K562 (cell line): ENCODE data around the gene KLHL30. TPM values are rescaled to one million over a fixed set of nuclear protein-coding genes. Genes with fewer than 3 reads are reported as not detected.
A peak's percentile ranks its signal among the peaks of the same experiment; 100 is the strongest.

ENCODE experiments used
- ATAC-seq: fragments of 200-7000 bp; cut with Tn5 transposase; 3 replicates; pipeline ENCODE4 v1.9.1; 2020; ENCODE audit warnings: moderate library complexity
- BruUV-seq: library from RNA; stranded (reverse); fragments of 400-500 nt; replicated peaks from 2 replicates; lab custom pipeline; 2021; lab: Mats Ljungman, UMichigan
- CTCF ChIA-PET: fragments of 300-600 bp; formaldehyde crosslinking; extraction: SDS; loops from one replicate; lab custom pipeline; 2021; ENCODE audit warnings: low intra/inter-chr PET ratio; lab: Yijun Ruan, JAX
- POLR2A ChIA-PET: fragments of 300-600, 350-650 bp; sonication (Branson Sonifier 250); formaldehyde crosslinking; extraction: SDS; loops from one replicate; lab custom pipeline; 2021; ENCODE audit warnings: antibody characterized with exemption, inconsistent platforms; lab: Yijun Ruan, JAX
- DNase-seq, 4 experiments: peaks; one replicate each; pipeline versions ENCODE4 v3.0.0 to v3.0.0-alpha.2; 2011 to 2018; ENCODE audit warnings: low spot score in 3 of 4, mixed read lengths in 3 of 4; ENCODE audit errors: extremely low read depth in 1 of 4
- FAIRE-seq: peaks from 2 replicates; lab custom pipeline; 2011; peaks lifted over from hg19 to GRCh38; lab: Jason Lieb, UNC
- H2AFZ ChIP-seq: 2 replicates; pipeline ENCODE4 v1.6.0; 2011; ENCODE audit warnings: low read depth, low read length, control low read depth, inconsistent platforms
- H3K27ac ChIP-seq: fragments of 200-600 bp; 3 replicates; pipeline ENCODE4 v1.8.0; 2011; ENCODE audit warnings: low read depth, mild to moderate bottlenecking, control low read depth, inconsistent platforms, low read length, moderate library complexity, mixed read lengths; ENCODE audit errors: extremely low read depth
- H3K27me3 ChIP-seq, 2 experiments: fragments of 300-600 bp in 1 of 2; 2 replicates in 1 of 2; 3 replicates in 1 of 2; pipeline versions ENCODE4 v1.6.0 to v1.8.0; 2011; ENCODE audit warnings: inconsistent platforms in 2 of 2, low read length in 2 of 2, mild to moderate bottlenecking in 1 of 2, mixed read lengths in 1 of 2, moderate library complexity in 1 of 2; ENCODE audit not compliant: control insufficient read depth in 2 of 2, insufficient read depth in 2 of 2
- H3K36me3 ChIP-seq: fragments of 300-600 bp; 3 replicates; pipeline ENCODE4 v1.8.0; 2011; ENCODE audit warnings: mild to moderate bottlenecking, low read length, inconsistent platforms; ENCODE audit not compliant: control insufficient read depth, insufficient read depth
- H3K4me1 ChIP-seq, 2 experiments: fragments of 200-600 bp in 1 of 2; replicated peaks in 1 of 2; 2 replicates in 1 of 2; 3 replicates in 1 of 2; pipeline versions ENCODE4 v1.5.1 to v1.8.0; 2011; ENCODE audit warnings: inconsistent platforms in 2 of 2, low read length in 2 of 2, mild to moderate bottlenecking in 1 of 2, mixed read lengths in 1 of 2, moderate library complexity in 1 of 2; ENCODE audit not compliant: control insufficient read depth in 2 of 2, insufficient read depth in 2 of 2
- H3K4me2 ChIP-seq: 2 replicates; pipeline ENCODE4 v1.6.1; 2011; ENCODE audit warnings: low read length, control low read depth, inconsistent platforms, mixed read lengths; ENCODE audit not compliant: insufficient read depth
- H3K4me3 ChIP-seq: fragments of 200-600 bp; sonication (generic), shearing (Covaris generic); 2 replicates; pipeline ENCODE4 v1.5.1; 2016; ENCODE audit warnings: control low read depth, inconsistent platforms
- H3K79me2 ChIP-seq: fragments of 200-600 bp; 3 replicates; pipeline ENCODE4 v1.8.0; 2011; ENCODE audit warnings: low read length, inconsistent platforms; ENCODE audit not compliant: control insufficient read depth, insufficient read depth
- H3K9ac ChIP-seq, 2 experiments: 2 replicates each; pipeline versions ENCODE4 v1.6.0 to v1.6.1; 2011; ENCODE audit warnings: low read depth in 2 of 2, low read length in 2 of 2, control low read depth in 1 of 2, inconsistent platforms in 1 of 2, mild to moderate bottlenecking in 1 of 2, mixed read lengths in 1 of 2; ENCODE audit not compliant: insufficient read depth in 1 of 2
- H3K9me1 ChIP-seq: one replicate; pipeline ENCODE4 v1.6.0; 2011; ENCODE audit warnings: inconsistent platforms, mild to moderate bottlenecking, low read length, moderate library complexity; ENCODE audit not compliant: control insufficient read depth, insufficient read depth
- H3K9me3 ChIP-seq: replicated peaks from 2 replicates; pipeline ENCODE4 v1.5.1; 2011; ENCODE audit warnings: low read depth, low read length, inconsistent platforms; ENCODE audit not compliant: control insufficient read depth, insufficient read depth
- H4K20me1 ChIP-seq: replicated peaks from 2 replicates; pipeline ENCODE4 v1.6.1; 2011; ENCODE audit warnings: low read length, inconsistent platforms, mixed read lengths; ENCODE audit not compliant: control insufficient read depth, insufficient read depth
- ARHGAP35 ChIP-seq: fragments of 450-650 bp; IDR thresholded peaks from 2 replicates; pipeline ENCODE4 v1.6.1; 2018; ENCODE audit not compliant: partially characterized antibody
- ATF1 ChIP-seq, 2 experiments: fragments of 450-650 bp in 1 of 2; IDR thresholded peaks; 2 replicates each; pipeline ENCODE4 v1.6.1; 2016; ENCODE audit warnings: missing compliant biosample characterization in 1 of 2, missing genetic modification characterization in 1 of 2
- BACH1 ChIP-seq: fragments of 200-800 bp; sonication (Bioruptor generic); IDR thresholded peaks from 2 replicates; pipeline ENCODE4 v1.6.1; 2016; ENCODE audit warnings: missing genetic modification characterization, missing compliant biosample characterization
- DMBX1 ChIP-seq: fragments of 250-450 bp; sonication (Bioruptor Pico); IDR thresholded peaks from 2 replicates; pipeline ENCODE4 v1.8.0; 2022; ENCODE audit warnings: inconsistent platforms, mild to moderate bottlenecking, moderate library complexity, borderline replicate concordance
- LCOR ChIP-seq: sonication (generic); formaldehyde crosslinking; IDR thresholded peaks from 2 replicates; pipeline ENCODE4 v1.8.0; 2022; ENCODE audit warnings: mild to moderate bottlenecking, missing genetic modification reagents
- MGA ChIP-seq: fragments of 450-650 bp; IDR thresholded peaks from 2 replicates; pipeline ENCODE4 v1.6.1; 2016; ENCODE audit warnings: mild to moderate bottlenecking, moderate library complexity
- PRPF4 ChIP-seq: fragments of 200-400 bp; formaldehyde crosslinking; IDR thresholded peaks from one replicate; pipeline ENCODE4 v1.6.1; 2017; ENCODE audit warnings: low read length, low read depth, mild to moderate bottlenecking; ENCODE audit not compliant: insufficient read depth, poor library complexity, severe bottlenecking
- SAFB2 ChIP-seq: fragments of 200-400 bp; formaldehyde crosslinking; IDR thresholded peaks from 2 replicates; pipeline ENCODE4 v1.6.1; 2018; ENCODE audit warnings: borderline replicate concordance, low read length, low read depth, moderate library complexity; ENCODE audit not compliant: severe bottlenecking
- SNAPC5 ChIP-seq: fragments of 250-450 bp; sonication (Bioruptor Pico); IDR thresholded peaks from 2 replicates; pipeline ENCODE4 v1.8.0; 2021; ENCODE audit warnings: moderate library complexity, mild to moderate bottlenecking, inconsistent platforms
- ZKSCAN3 ChIP-seq: fragments of 250-450 bp; sonication (Bioruptor Pico); IDR thresholded peaks from 2 replicates; pipeline ENCODE4 v1.4.0; 2020
- ZNF79 ChIP-seq: fragments of 250-450 bp; sonication (Bioruptor Pico); IDR thresholded peaks from 2 replicates; pipeline ENCODE4 v1.4.0; 2020; ENCODE audit warnings: low read depth, mild to moderate bottlenecking, moderate library complexity
- WGBS: fragments of 100-300 bp; shearing (Covaris generic); methylation state at CpG from one replicate; pipeline ENCODE4 v1.1.6; 2016; ENCODE audit warnings: low coverage, mixed read lengths; ENCODE audit not compliant: insufficient coverage; ENCODE audit errors: missing lambda C conversion rate; 5-methylcytosine and 5-hydroxymethylcytosine counted together
- in situ Hi-C: fragments of 300-500 bp; cut with MboI; formaldehyde crosslinking; loops from 4 replicates; pipeline ENCODE4 v1.15.0; 2018; ENCODE audit warnings: inconsistent platforms, mixed read lengths
- intact Hi-C: fragments of 100-400 bp; cut with micrococcal nuclease; formaldehyde crosslinking; loops from 2 replicates; pipeline ENCODE4 v1.14.2; 2022
- polyA plus RNA-seq, 8 experiments: library from polyadenylated mRNA; depleted of rRNA in 4 of 8; stranded (reverse) in 5 of 8; unstranded in 3 of 8; fragments of >200 nt; fragmentation: Nextera tagmentation in 2 of 8; fragmentation: Illumina TruSeq in 1 of 8; extraction: Ambion mirVana in 2 of 8; extraction: Trizol in 1 of 8; gene quantifications; 2 replicates each; pipeline versions ENCODE4 v1.2.1 to v1.2.3, GENCODE V29; 2011 to 2014; ENCODE audit warnings: inconsistent platforms in 1 of 8, missing spikeins in 1 of 8
- total RNA-seq, 7 experiments: library from RNA; depleted of rRNA in 6 of 7; stranded (reverse); fragments of >200 nt in 6 of 7; fragmentation: Illumina TruSeq in 2 of 7; extraction: Trizol in 2 of 7; gene quantifications; 2 replicates each; pipeline versions ENCODE4 v1.2.1 to v1.2.3, GENCODE V29; 2011 to 2021; ENCODE audit warnings: low replicate concordance in 1 of 7

KLHL30 gene
- total and polyA plus RNA-seq, 9 of the 15 experiments (the other 6 are each of a cell fraction or from before 2014, with no cell fraction given) = 0.04 TPM; not detected in 8

DNA sequence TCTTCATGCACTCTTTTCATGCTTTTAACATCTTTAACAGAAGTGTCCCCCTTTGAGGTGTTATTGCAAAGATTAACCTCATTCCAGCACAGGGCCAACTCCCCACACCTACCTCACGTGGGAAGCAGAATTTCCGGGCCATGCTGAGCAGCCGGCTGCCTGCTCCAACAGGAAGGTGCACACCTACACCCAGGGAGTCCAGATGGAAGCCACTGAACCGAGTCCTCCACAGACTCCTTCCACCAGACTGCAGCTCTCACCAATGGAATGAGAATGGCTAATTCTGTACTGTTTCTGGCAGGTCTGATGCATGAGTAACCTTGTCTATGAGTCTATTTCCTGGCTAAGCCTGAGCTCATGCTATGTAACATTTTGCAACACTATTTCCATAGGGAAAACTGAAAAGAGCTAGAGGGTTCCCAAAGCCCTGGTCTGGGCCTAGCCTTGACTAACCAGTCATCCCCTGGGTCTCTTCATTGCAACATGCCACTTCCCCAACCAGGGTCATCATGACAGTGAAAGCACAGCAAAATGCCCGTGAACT is 31.3 kb downstream of the KLHL30 start:
- peaks cover 49% of the 10 kb centered on the region for H3K36me3 ChIP-seq
- FAIRE-seq = no peak
- peaks cover 30 to 33% of the 10 kb centered on the region in 2 experiments for H3K4me1 ChIP-seq
- ChIA-PET POLR2A (no interaction called here), CTCF (no interaction called here)
- intact Hi-C loops (loop anchor here (5.0 kb wide), 1 partner anchor 68 kb away; no protein-coding TSS in a partner anchor), in situ Hi-C loops (no loop called here)
- H3K9ac ChIP-seq = peak overlapping the region; percentile 18 to 56; a peak in 2 of 4 replicates
- peaks cover 4% of the 10 kb centered on the region for H3K9me1 ChIP-seq
- no peak for DNase-seq
- peak overlapping the region; percentile 81 for H3K27ac ChIP-seq
- no peaks in the 10 kb centered on the region for H3K79me2 ChIP-seq
- 51% methylated on average over 4 of the region's 5 CpGs for WGBS
- no TSS peak for BruUV-seq
- peak; percentile 11; the same call in 2 of the 3 replicates for ATAC-seq
- no peaks in the 10 kb centered on the region for H3K27me3 ChIP-seq
- no peaks in the 10 kb centered on the region for H3K9me3 ChIP-seq
- no peak overlapping the region for H2AFZ ChIP-seq
- peak overlapping the region; percentile 2; the same call in 1 of the 2 replicates for H3K4me2 ChIP-seq
- no peaks in the 10 kb centered on the region for H4K20me1 ChIP-seq
- H3K4me3 ChIP-seq = no peak overlapping the region
- no peak for TF ChIP-seq SNAPC5 (CRISPR knock-in tag)
- TF ChIP-seq ATF1 (CRISPR knock-in tag; IDR thresholded peaks at IDR 0.05) = no peak
- 0 out of 2 replicates have a peak, but pooled peaks have one; percentile 11 for TF ChIP-seq ATF1 (tag; IDR thresholded peaks at IDR 0.05)
- TF ChIP-seq DMBX1 (CRISPR knock-in tag) = peak; percentile 72
- TF ChIP-seq MGA = peak; percentile 63
- no peak for TF ChIP-seq LCOR (CRISPR knock-in tag)
- TF ChIP-seq ZKSCAN3 = no peak
- TF ChIP-seq BACH1 (tag) = 0 out of 2 replicates have a peak, but pooled peaks have one; percentile 38
- no peak for TF ChIP-seq PRPF4
- TF ChIP-seq ZNF79 (CRISPR knock-in tag) = no peak
- no peak for TF ChIP-seq ARHGAP35
- TF ChIP-seq SAFB2 = no peak
